ENCODE results near the gene CNGA3.

Gene CNGA3

GRCh38 chr2:98308068-98308467, 38.2 kb upstream of the CNGA3 start:
- H3K9ac ChIP-seq (ENCODE audit: insufficient read length): no peak overlapping the region
- no peak overlapping the region for H3K4me3 ChIP-seq
- no peaks in the 10 kb centered on the region for H3K36me3 ChIP-seq (ENCODE audit: insufficient read depth, low read length)
- DNase-seq (ENCODE audit: low read depth, low spot score): no peak
- H3K9me3 ChIP-seq (ENCODE audit: low read depth, low read length): no peaks in the 10 kb centered on the region
- H3K27ac ChIP-seq: no peak overlapping the region
- TF ChIP-seq POLR2AphosphoS5 (IDR thresholded peaks at IDR 0.05; ENCODE audit: borderline replicate concordance, low read depth, low read length) (no peak), FOXP2 (optimal IDR thresholded peaks at IDR 0.05; ENCODE audit: control extremely low read depth, extremely low read length, insufficient read depth) (no peak), EZH2 (IDR thresholded peaks at IDR 0.05) (no peak)

- TF ChIP-seq POLR2AphosphoS5 (IDR thresholded peaks at IDR 0.05; ENCODE audit: borderline replicate concordance, low read depth, low read length) (no peak), EZH2 (IDR thresholded peaks at IDR 0.05) (no peak), FOXP2 (optimal IDR thresholded peaks at IDR 0.05; ENCODE audit: control extremely low read depth, extremely low read length, insufficient read depth) (no peak)
- H3K27ac ChIP-seq: no peak overlapping the region
- no peaks in the 10 kb centered on the region for H3K36me3 ChIP-seq (ENCODE audit: insufficient read depth, low read length)
- DNase-seq (ENCODE audit: low read depth, low spot score): no peak
- H3K9ac ChIP-seq (ENCODE audit: insufficient read length): no peak overlapping the region
- no peak overlapping the region for H3K4me3 ChIP-seq
- no peaks in the 10 kb centered on the region for H3K9me3 ChIP-seq (ENCODE audit: low read depth, low read length)
Observed at GRCh38 chr2:98308532-98308931, 37.7 kb upstream of the CNGA3 start.

- no peak for DNase-seq (ENCODE audit: low read depth, low spot score)
- no peaks in the 10 kb centered on the region for H3K9me3 ChIP-seq (ENCODE audit: low read depth, low read length)
- H3K4me3 ChIP-seq: no peak overlapping the region
- TF ChIP-seq POLR2AphosphoS5 (IDR thresholded peaks at IDR 0.05; ENCODE audit: borderline replicate concordance, low read depth, low read length): no peak
- no peak for TF ChIP-seq EZH2 (IDR thresholded peaks at IDR 0.05)
- no peak for TF ChIP-seq FOXP2 (optimal IDR thresholded peaks at IDR 0.05; ENCODE audit: control extremely low read depth, extremely low read length, insufficient read depth)
- H3K9ac ChIP-seq (ENCODE audit: insufficient read length): no peak overlapping the region
- H3K27ac ChIP-seq: no peak overlapping the region
- no peaks in the 10 kb centered on the region for H3K36me3 ChIP-seq (ENCODE audit: insufficient read depth, low read length)
Observed at GRCh38 chr2:98309580-98309979, 36.7 kb upstream of the CNGA3 start.

GRCh38 chr2:98310010-98310409, 36.2 kb upstream of the CNGA3 start:
- Histone ChIP-seq H3K36me3 (ENCODE audit: insufficient read depth, low read length) (no peaks in the 10 kb centered on the region), H3K4me3 (no peak overlapping the region), H3K27ac (no peak overlapping the region), H3K9ac (ENCODE audit: insufficient read length) (no peak overlapping the region), H3K9me3 (ENCODE audit: low read depth, low read length) (no peaks in the 10 kb centered on the region)
- TF ChIP-seq EZH2 (IDR thresholded peaks at IDR 0.05) (no peak), POLR2AphosphoS5 (IDR thresholded peaks at IDR 0.05; ENCODE audit: borderline replicate concordance, low read depth, low read length) (no peak), FOXP2 (optimal IDR thresholded peaks at IDR 0.05; ENCODE audit: control extremely low read depth, extremely low read length, insufficient read depth) (no peak)
- no peak for DNase-seq (ENCODE audit: low read depth, low spot score)

- Histone ChIP-seq H3K4me3 (no peak overlapping the region), H3K36me3 (ENCODE audit: insufficient read depth, low read length) (no peaks in the 10 kb centered on the region), H3K9me3 (ENCODE audit: low read depth, low read length) (no peaks in the 10 kb centered on the region), H3K27ac (no peak overlapping the region), H3K9ac (ENCODE audit: insufficient read length) (no peak overlapping the region)
- TF ChIP-seq EZH2 (IDR thresholded peaks at IDR 0.05): no peak
- TF ChIP-seq POLR2AphosphoS5 (IDR thresholded peaks at IDR 0.05; ENCODE audit: borderline replicate concordance, low read depth, low read length): no peak
- TF ChIP-seq FOXP2 (optimal IDR thresholded peaks at IDR 0.05; ENCODE audit: control extremely low read depth, extremely low read length, insufficient read depth): no peak
- DNase-seq (ENCODE audit: low read depth, low spot score): no peak
Observed at GRCh38 chr2:98311090-98311489, 35.2 kb upstream of the CNGA3 start.

GRCh38 chr2:98311771-98312545, 34.3 kb upstream of the CNGA3 start:
- Histone ChIP-seq H3K9ac (ENCODE audit: insufficient read length) (no peak overlapping the region), H3K36me3 (ENCODE audit: insufficient read depth, low read length) (no peaks in the 10 kb centered on the region), H3K27ac (no peak overlapping the region), H3K4me3 (no peak overlapping the region), H3K9me3 (ENCODE audit: low read depth, low read length) (no peaks in the 10 kb centered on the region)
- no peak for TF ChIP-seq EZH2 (IDR thresholded peaks at IDR 0.05)
- no peak for TF ChIP-seq FOXP2 (optimal IDR thresholded peaks at IDR 0.05; ENCODE audit: control extremely low read depth, extremely low read length, insufficient read depth)
- TF ChIP-seq POLR2AphosphoS5 (IDR thresholded peaks at IDR 0.05; ENCODE audit: borderline replicate concordance, low read depth, low read length): no peak
- DNase-seq (ENCODE audit: low read depth, low spot score): no peak

- no peak overlapping the region for H3K9ac ChIP-seq (ENCODE audit: insufficient read length)
- H3K36me3 ChIP-seq (ENCODE audit: insufficient read depth, low read length): no peaks in the 10 kb centered on the region
- TF ChIP-seq POLR2AphosphoS5 (IDR thresholded peaks at IDR 0.05; ENCODE audit: borderline replicate concordance, low read depth, low read length) (no peak), FOXP2 (optimal IDR thresholded peaks at IDR 0.05; ENCODE audit: control extremely low read depth, extremely low read length, insufficient read depth) (no peak), EZH2 (IDR thresholded peaks at IDR 0.05) (no peak)
- no peaks in the 10 kb centered on the region for H3K9me3 ChIP-seq (ENCODE audit: low read depth, low read length)
- no peak for DNase-seq (ENCODE audit: low read depth, low spot score)
- H3K4me3 ChIP-seq: no peak overlapping the region
- no peak overlapping the region for H3K27ac ChIP-seq
Observed at GRCh38 chr2:98313492-98314250, 32.6 kb upstream of the CNGA3 start.

GRCh38 chr2:98314251-98314650, 32.0 kb upstream of the CNGA3 start:
- Histone ChIP-seq H3K9me3 (ENCODE audit: low read depth, low read length) (no peaks in the 10 kb centered on the region), H3K27ac (no peak overlapping the region), H3K4me3 (no peak overlapping the region), H3K9ac (ENCODE audit: insufficient read length) (no peak overlapping the region), H3K36me3 (ENCODE audit: insufficient read depth, low read length) (no peaks in the 10 kb centered on the region)
- no peak for TF ChIP-seq FOXP2 (optimal IDR thresholded peaks at IDR 0.05; ENCODE audit: control extremely low read depth, extremely low read length, insufficient read depth)
- no peak for TF ChIP-seq EZH2 (IDR thresholded peaks at IDR 0.05)
- no peak for DNase-seq (ENCODE audit: low read depth, low spot score)
